Measurements from ENCODE around the gene LILRB4.
"Not testable (repeated sequence)": the region's sequence is repeated elsewhere in the genome, so short reads cannot be mapped to it uniquely, and the experiment has no call there.

Gene LILRB4

GRCh38 chr19:54704928-54705327 lies 42.1 kb downstream of the LILRB4 start:
- H3K4me3 ChIP-seq (ENCODE audit: low read depth, low read length): no peak overlapping the region
- no peak for TF ChIP-seq CTCF (IDR thresholded peaks at IDR 0.05; ENCODE audit: borderline replicate concordance, insufficient read depth, low read depth, low read length)

GRCh38 chr19:54707962-54708361 lies 45.2 kb downstream of the LILRB4 start:
- TF ChIP-seq CTCF (IDR thresholded peaks at IDR 0.05; ENCODE audit: borderline replicate concordance, insufficient read depth, low read depth, low read length): no peak
- no peak overlapping the region for H3K4me3 ChIP-seq (ENCODE audit: low read depth, low read length)

GRCh38 chr19:54708781-54709180 lies 46.0 kb downstream of the LILRB4 start:
- TF ChIP-seq CTCF (IDR thresholded peaks at IDR 0.05; ENCODE audit: borderline replicate concordance, insufficient read depth, low read depth, low read length): no peak

GRCh38 chr19:54709212-54709948 lies 46.6 kb downstream of the LILRB4 start:
- no peak overlapping the region for H3K4me3 ChIP-seq (ENCODE audit: low read depth, low read length)
- TF ChIP-seq CTCF (IDR thresholded peaks at IDR 0.05; ENCODE audit: borderline replicate concordance, insufficient read depth, low read depth, low read length): no peak

More at GRCh38 chr19:54708781-54709180, 46.0 kb downstream of the LILRB4 start:
- H3K4me3 ChIP-seq (ENCODE audit: low read depth, low read length): no peak overlapping the region

GRCh38 chr19:54709956-54710355 lies 47.2 kb downstream of the LILRB4 start:
- H3K4me3 ChIP-seq (ENCODE audit: low read depth, low read length): not testable (repeated sequence)
